Right kidney (tissue), 1 donor: ENCODE measurements around the gene MRC2.
A peak's percentile ranks its signal among the peaks of the same experiment; 100 is the strongest.
"Not testable (repeated sequence)": the region's sequence is repeated elsewhere in the genome, so short reads cannot be mapped to it uniquely, and the experiment has no call there.

Experiments used
- DNase-seq: peaks from one replicate; pipeline ENCODE4 v3.0.0-alpha.2; 2016

MRC2 gene

GRCh38 chr17:62611292-62611691 lies 16.2 kb upstream of the MRC2 start:
- DNase-seq, result no peak

- no peak for DNase-seq
Observed at GRCh38 chr17:62611728-62612127, 15.7 kb upstream of the MRC2 start.

- DNase-seq, result not testable (repeated sequence)
Observed at GRCh38 chr17:62612289-62612688, 15.2 kb upstream of the MRC2 start.

- DNase-seq, result not testable (repeated sequence)
Observed at GRCh38 chr17:62613095-62613494, 14.4 kb upstream of the MRC2 start.

GRCh38 chr17:62614142-62614541 lies 13.3 kb upstream of the MRC2 start:
- no peak for DNase-seq

- DNase-seq, result no peak
Observed at GRCh38 chr17:62615503-62615902, 12.0 kb upstream of the MRC2 start.

GRCh38 chr17:62616993-62617893 lies 10.2 kb upstream of the MRC2 start:
- DNase-seq, result no peak

- no peak for DNase-seq
Observed at GRCh38 chr17:62617894-62618472, 9.5 kb upstream of the MRC2 start.

- DNase-seq, result no peak
Observed at GRCh38 chr17:62618647-62619416, 8.6 kb upstream of the MRC2 start.

GRCh38 chr17:62619417-62620155 lies 7.9 kb upstream of the MRC2 start:
- DNase-seq, result no peak

GRCh38 chr17:62621223-62621622 lies 6.2 kb upstream of the MRC2 start:
- no peak for DNase-seq

- DNase-seq, result no peak
Observed at GRCh38 chr17:62625184-62625869, 2.1 kb upstream of the MRC2 start.

- no peak for DNase-seq
Observed at GRCh38 chr17:62625870-62626200, 1.6 kb upstream of the MRC2 start.

GRCh38 chr17:62626719-62627218 lies 701 bp upstream of the MRC2 start:
- DNase-seq, result no peak

GRCh38 chr17:62627904-62628633 lies 599 bp downstream of the MRC2 start:
- DNase-seq, result peak; percentile 96

GRCh38 chr17:62628831-62629555 lies 1.5 kb downstream of the MRC2 start:
- DNase-seq, result peak; percentile 68

- no peak for DNase-seq
Observed at GRCh38 chr17:62629556-62630364, 2.3 kb downstream of the MRC2 start.

- DNase-seq, result no peak
Observed at GRCh38 chr17:62630365-62631085, 3.1 kb downstream of the MRC2 start.
